D721Med (cell line): ENCODE measurements around the gene RSBN1.

Experiments used
- DNase-seq: peaks from one replicate; pipeline ENCODE4 v3.0.0; 2011; ENCODE audit warnings: low spot score; ENCODE audit not compliant: insufficient read length
- FAIRE-seq: peaks from 2 replicates; lab custom pipeline; 2011; peaks lifted over from hg19 to GRCh38; lab: Jason Lieb, UNC
- TF ChIP-seq, protein P1 (sequence below): IDR thresholded peaks from 2 replicates; pipeline ENCODE4 v1.5.1; 2012; ENCODE audit warnings: mild to moderate bottlenecking, control low read depth; ENCODE audit not compliant: insufficient read depth; ENCODE audit errors: missing control alignments

RSBN1 gene

GRCh38 chr1:113836534-113836933, 24.3 kb upstream of the RSBN1 start:
- TF ChIP-seq, protein P1, sequence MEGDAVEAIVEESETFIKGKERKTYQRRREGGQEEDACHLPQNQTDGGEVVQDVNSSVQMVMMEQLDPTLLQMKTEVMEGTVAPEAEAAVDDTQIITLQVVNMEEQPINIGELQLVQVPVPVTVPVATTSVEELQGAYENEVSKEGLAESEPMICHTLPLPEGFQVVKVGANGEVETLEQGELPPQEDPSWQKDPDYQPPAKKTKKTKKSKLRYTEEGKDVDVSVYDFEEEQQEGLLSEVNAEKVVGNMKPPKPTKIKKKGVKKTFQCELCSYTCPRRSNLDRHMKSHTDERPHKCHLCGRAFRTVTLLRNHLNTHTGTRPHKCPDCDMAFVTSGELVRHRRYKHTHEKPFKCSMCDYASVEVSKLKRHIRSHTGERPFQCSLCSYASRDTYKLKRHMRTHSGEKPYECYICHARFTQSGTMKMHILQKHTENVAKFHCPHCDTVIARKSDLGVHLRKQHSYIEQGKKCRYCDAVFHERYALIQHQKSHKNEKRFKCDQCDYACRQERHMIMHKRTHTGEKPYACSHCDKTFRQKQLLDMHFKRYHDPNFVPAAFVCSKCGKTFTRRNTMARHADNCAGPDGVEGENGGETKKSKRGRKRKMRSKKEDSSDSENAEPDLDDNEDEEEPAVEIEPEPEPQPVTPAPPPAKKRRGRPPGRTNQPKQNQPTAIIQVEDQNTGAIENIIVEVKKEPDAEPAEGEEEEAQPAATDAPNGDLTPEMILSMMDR = no peak
- DNase-seq (no peak), FAIRE-seq (no peak)

GRCh38 chr1:113835686-113836290, 23.5 kb upstream of the RSBN1 start:
- TF ChIP-seq, protein P1 = peak; percentile 56
- FAIRE-seq = peak; percentile 38
- DNase-seq = no peak

GRCh38 chr1:113834716-113835115, 22.4 kb upstream of the RSBN1 start:
- no peak for FAIRE-seq
- DNase-seq = no peak
- TF ChIP-seq, protein P1 = no peak

GRCh38 chr1:113830039-113830438, 17.8 kb upstream of the RSBN1 start:
- DNase-seq = no peak
- TF ChIP-seq, protein P1 = no peak

GRCh38 chr1:113821916-113822315, 9.6 kb upstream of the RSBN1 start:
- no peak for FAIRE-seq
- TF ChIP-seq, protein P1 = no peak
- DNase-seq = no peak

More at GRCh38 chr1:113830039-113830438, 17.8 kb upstream of the RSBN1 start:
- FAIRE-seq = no peak

GRCh38 chr1:113818578-113818977, 6.3 kb upstream of the RSBN1 start:
- no peak for FAIRE-seq
- TF ChIP-seq, protein P1 = no peak
- DNase-seq = no peak

- FAIRE-seq (no peak), DNase-seq (no peak)
- TF ChIP-seq, protein P1 = no peak
These were observed 942 bp upstream of the RSBN1 start for GRCh38 chr1:113813218-113813617.
